ENCODE measurements around the gene UGGT1.
A peak's percentile ranks its signal among the peaks of the same experiment; 100 is the strongest.

UGGT1 gene, protein sequence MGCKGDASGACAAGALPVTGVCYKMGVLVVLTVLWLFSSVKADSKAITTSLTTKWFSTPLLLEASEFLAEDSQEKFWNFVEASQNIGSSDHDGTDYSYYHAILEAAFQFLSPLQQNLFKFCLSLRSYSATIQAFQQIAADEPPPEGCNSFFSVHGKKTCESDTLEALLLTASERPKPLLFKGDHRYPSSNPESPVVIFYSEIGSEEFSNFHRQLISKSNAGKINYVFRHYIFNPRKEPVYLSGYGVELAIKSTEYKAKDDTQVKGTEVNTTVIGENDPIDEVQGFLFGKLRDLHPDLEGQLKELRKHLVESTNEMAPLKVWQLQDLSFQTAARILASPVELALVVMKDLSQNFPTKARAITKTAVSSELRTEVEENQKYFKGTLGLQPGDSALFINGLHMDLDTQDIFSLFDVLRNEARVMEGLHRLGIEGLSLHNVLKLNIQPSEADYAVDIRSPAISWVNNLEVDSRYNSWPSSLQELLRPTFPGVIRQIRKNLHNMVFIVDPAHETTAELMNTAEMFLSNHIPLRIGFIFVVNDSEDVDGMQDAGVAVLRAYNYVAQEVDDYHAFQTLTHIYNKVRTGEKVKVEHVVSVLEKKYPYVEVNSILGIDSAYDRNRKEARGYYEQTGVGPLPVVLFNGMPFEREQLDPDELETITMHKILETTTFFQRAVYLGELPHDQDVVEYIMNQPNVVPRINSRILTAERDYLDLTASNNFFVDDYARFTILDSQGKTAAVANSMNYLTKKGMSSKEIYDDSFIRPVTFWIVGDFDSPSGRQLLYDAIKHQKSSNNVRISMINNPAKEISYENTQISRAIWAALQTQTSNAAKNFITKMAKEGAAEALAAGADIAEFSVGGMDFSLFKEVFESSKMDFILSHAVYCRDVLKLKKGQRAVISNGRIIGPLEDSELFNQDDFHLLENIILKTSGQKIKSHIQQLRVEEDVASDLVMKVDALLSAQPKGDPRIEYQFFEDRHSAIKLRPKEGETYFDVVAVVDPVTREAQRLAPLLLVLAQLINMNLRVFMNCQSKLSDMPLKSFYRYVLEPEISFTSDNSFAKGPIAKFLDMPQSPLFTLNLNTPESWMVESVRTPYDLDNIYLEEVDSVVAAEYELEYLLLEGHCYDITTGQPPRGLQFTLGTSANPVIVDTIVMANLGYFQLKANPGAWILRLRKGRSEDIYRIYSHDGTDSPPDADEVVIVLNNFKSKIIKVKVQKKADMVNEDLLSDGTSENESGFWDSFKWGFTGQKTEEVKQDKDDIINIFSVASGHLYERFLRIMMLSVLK (N-terminal part only)

DNA sequence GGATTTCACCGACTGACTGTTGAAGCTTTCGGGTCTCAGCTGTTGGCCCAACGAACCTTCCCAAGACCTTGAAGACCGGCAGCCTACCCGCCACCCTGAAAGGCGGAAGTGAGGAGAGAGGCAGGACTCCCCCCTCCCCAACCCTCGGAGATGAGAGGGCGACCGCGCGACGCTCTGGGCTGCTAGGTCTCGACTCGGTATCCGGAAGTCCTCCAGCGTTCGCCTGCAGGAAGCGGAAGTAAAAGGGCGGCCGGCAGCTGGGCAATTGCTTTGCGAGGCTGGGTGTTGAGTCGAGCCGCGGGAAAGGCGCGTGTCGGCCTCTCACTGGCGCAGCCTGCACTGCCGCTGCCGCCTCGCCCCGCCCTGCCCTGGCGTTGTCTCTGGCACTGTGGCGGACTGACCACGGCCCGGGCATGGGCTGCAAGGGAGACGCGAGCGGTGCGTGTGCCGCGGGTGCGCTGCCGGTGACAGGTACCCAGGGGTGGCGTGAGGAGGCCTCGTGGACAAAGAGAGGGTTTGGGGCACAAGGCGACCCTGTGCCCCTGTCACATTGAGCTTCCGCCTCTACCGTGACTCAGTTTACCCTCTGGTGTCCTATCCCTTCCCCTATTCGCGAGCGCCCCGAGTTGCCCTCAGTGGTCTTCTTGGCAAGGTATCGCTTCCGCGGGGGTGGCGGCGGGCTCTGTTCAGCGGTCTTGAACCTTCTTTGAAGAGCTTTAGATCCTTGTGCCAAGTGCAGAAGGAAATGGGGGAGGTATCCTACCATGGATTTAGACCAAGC, at the start of gene UGGT1:
Gene UGGT1 (plus strand): TSS at position 256 of the 781 bp plus-strand sequence. CDS start 158 bp downstream, at position 414.
- DNase-seq (ENCODE audit: low spot score), result peak; percentile 93
- peak; percentile 85 for FAIRE-seq

DNA sequence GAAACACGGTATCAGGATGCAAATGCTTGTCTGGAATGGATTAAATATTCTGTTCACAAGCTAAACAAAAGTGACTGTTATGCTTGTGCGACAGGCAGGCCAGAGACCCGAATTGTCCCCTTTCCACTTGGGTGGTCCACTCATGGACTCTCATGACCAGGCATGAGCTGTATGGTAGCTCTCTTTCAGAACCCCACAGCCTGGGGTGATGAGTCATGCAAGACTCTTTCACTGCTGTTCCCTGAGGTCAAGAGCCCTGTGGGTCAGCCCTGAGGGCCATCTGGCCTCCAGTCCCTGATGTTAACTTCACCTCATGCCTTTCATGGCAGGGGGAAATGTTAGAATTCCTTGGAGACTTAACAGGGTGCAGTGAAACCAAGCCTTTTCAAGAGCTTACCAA, 49.4 kb upstream of the UGGT1 start:
- no peak for FAIRE-seq
- no peak for DNase-seq (ENCODE audit: low spot score)

DNA sequence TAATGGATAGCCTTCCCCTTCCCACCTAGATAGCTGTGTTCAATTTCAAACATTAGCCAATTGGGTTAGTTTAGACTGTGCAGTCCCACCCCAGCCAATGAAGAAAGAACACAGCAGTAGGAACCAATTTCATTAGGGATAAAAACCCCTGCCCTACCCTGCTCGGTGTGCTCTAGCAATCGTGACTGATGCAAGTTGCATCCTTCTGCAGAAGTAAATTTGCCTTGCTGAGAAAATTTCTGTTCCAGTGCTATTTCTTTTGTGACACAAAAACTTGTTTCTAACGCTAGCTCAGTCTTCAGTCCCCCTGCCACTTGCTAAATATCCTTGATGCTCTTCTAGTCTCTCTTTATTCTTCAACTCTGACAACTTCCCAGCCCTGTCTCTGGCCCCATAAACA, 48.0 kb upstream of the UGGT1 start:
- DNase-seq (ENCODE audit: low spot score) (no peak), FAIRE-seq (no peak)

DNA sequence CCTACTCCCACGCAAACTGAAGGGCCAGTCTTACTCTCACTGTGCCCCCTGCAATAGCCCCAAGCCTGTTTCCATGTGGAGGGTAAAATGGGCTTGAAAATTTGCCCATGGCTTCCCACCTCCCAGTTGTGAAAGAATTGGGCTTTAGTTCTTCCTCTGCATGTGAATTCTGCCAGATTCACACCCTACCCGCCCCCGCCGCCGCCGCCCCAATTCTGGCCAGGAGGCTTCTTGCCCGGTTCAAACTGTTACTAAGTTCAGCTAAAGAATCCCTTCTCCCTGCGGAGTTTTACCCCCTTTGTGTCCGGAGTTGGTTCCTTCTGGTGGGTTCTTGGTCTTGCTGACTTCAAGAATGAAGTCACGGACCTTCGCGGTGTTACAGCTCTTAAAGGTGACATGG, 37.7 kb upstream of the UGGT1 start:
- DNase-seq (ENCODE audit: low spot score), result no peak
- no peak for FAIRE-seq

DNA sequence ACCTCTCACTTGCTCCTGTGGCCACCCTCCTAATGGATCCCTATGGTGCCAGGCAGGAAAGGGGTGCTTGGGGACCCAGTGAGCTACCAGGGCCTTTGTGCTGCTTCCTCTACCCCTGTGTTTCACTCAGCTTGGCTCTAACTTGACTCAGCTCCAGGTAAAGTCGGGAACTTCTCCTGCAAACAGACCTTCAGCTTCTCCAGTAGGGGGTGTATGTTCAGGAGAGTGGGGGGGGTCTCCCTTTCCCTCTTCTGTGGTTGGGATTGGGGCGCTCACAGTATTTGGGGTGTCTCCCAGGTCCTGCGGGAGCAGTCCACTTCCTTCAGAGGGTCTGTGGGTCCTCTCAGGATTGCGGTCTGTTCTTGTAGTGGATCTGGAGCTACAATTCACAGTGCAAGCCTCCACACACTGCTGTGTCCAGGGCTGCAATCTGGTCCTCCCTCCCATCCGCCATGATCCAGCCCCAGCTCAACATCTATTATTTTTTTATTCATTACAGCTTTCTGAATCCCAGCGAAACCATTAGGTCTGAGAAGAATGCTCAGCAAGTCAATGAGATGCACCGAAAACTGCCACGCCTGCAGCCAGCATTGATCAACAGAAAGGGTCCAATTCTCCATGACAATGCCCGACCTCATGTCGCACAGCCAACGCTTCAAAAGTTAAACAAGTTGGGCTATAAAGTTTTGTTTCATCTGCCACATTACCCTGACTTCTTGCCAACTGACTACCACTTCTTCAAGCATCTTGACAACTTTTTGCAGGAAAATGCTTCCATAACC, 36.7 kb upstream of the UGGT1 start:
- DNase-seq (ENCODE audit: low spot score) (no peak), FAIRE-seq (no peak)

DNA sequence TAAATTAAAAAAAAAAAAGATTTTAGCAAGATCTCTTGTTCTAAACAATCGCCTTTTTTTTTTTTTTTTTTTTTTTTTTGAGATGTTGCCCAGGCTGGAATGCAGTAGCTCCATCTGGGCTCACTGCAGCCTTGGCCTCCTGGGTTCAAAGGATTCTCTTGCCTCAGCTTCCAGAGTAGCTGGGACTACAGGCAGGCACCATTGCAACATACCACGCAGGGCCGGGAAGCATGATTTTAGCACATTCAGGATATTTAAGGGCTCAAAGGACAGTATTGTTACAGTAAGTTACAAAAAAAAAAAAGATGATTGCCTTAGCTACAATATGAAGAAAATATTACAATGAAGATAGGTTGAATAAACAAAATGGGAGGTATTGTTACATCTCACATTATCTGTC, 33.7 kb upstream of the UGGT1 start:
- FAIRE-seq, result no peak
- DNase-seq (ENCODE audit: low spot score), result no peak

DNA sequence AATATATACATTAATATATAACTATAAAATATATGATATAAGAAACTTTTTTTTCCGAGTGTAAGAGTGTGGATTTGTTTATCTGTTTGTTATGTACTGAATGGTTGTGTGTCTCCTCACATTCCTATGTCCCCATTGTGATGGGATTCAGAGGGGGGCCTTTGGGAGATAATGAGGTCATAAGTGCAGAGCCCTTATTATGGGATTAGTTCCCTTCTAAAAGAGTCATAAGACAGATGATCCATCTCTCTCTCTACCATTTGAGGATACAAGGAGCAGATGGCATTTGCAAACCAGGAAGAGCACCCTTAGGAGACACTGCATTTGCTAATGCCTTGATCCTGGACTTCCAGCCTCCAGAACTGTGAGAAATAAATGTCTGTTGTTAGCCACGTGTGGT, 32.9 kb upstream of the UGGT1 start:
- no peak for DNase-seq (ENCODE audit: low spot score)
- no peak for FAIRE-seq

DNA sequence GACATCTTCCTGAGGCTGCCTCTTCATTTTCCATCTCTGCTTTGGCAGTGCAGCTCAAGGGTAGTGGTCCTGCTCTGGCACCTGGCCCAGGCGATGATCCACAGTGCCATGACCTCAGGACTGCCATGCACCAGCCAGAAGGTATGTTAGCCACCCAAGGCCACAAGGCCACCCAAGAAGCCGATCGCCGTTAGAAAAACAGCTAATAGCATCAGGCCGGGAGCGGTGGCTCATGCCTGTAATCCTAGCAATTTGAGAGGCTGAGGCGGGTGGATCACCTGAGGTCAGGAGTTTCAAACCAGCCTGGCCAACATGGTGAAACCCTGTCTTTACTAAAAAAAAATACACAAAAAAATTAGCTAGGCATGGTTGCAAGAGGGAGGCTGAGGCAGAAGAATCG, 28.4 kb upstream of the UGGT1 start:
- DNase-seq (ENCODE audit: low spot score) (no peak), FAIRE-seq (no peak)

DNA sequence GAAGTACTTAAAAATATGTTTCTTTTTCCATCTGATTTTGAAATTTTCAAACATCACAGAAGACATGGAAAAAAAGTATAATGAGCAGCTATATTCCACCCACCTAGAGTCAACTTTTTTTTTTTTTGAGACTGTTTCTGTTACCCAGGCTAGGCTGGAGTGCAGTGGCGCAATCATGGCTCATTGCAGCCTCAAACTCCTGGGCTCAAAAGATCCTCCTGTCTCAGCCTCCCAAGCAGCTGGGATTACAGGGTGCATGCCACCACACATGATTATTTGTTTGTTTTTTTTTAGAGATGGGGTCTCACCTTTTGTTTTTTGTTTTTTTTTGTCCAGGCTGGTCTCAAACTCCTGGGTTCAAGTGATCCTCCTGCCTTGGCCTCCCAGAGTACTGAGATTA, 26.6 kb upstream of the UGGT1 start:
- FAIRE-seq, result no peak
- no peak for DNase-seq (ENCODE audit: low spot score)

DNA sequence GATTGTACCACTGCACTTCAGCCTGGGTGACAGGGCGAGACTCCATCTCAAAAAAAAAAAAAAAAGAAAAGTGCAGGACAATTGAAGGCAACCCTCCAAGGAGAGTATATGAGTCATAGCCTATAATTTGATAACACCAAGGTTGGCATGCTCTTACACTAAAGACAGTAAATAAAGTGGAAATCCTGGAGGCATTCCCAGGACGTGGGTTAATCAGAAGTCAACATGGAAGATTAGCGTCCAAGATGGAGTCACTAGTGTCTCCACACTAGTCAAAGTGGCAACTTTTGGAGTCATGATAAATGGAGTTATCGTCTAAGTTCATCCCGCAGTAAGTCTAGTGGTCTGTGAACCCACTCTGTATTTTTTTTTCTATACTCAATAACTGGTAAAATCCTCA, 21.2 kb upstream of the UGGT1 start:
- FAIRE-seq, result no peak
- peak; percentile 19 for DNase-seq (ENCODE audit: low spot score)

DNA sequence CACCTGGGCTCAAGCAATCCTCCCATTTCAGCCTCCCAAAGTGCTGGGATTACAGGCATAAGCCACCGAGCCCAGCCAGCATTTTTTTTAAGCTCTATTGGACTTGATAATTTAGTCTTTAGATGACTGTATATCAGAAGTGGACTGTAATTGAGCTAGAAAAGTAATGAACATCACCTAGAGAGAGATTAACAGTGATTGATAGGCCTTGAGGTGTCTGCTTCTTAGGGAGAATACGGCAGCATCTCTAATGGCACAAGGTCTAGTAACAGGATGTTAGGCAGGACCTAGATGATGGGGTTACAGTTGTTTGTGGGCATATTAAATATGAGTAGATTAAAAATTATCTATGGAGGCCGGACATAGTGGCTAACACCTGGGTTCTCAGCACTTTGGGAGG, 17.7 kb upstream of the UGGT1 start:
- DNase-seq (ENCODE audit: low spot score) (no peak), FAIRE-seq (no peak)

DNA sequence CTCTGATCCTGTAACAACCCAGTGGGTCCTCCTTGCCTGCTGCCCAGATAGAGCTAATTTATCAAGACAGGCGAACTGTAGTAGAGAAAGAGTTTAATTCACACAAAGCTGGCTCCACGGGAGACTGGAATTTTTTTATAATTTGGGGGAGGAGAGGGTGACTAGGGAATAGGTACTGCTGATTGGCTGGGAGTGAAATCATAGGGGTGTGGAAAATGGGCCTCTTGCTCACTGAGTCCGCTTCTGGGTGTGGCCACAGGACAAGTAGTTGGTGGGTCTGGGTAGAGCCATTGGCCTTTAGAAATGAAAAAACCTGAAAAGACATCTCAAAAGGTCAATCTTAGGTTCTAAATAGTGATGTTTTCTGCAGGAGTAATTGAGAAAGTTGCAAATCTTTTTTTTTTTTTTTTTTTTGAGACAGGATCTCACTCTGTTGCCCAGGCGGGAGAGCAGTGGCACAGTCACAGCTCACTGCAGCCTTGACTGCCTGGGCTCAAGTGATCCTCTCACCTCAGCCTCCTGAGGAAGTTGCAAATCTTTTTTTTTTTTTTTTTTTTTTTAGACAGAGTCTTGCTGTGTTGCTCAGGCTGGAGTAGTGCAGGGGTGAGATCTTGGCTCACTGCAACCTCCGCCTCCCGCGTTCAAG, 14.4 kb upstream of the UGGT1 start:
- no peak for FAIRE-seq
- no peak for DNase-seq (ENCODE audit: low spot score)

DNA sequence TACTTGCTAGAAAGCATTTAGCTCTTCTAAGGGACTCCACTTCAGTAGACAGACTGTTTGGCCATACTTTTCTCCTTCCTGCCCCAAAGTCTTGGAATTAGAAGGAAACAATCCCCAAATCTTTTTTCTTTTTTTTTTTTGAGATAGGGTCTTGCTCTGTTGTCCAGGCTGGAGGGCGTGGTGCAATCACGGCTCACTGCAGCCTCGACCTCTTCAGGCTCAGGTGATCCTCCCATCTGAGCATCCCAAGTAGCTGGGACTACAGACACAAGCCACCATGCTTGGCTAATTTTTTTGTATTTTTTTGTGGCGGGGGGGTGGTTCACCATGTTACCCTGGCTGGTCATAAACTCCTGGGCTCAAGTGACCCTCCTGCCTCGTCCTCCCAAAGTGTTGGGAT, 6.2 kb upstream of the UGGT1 start:
- no peak for FAIRE-seq

DNA sequence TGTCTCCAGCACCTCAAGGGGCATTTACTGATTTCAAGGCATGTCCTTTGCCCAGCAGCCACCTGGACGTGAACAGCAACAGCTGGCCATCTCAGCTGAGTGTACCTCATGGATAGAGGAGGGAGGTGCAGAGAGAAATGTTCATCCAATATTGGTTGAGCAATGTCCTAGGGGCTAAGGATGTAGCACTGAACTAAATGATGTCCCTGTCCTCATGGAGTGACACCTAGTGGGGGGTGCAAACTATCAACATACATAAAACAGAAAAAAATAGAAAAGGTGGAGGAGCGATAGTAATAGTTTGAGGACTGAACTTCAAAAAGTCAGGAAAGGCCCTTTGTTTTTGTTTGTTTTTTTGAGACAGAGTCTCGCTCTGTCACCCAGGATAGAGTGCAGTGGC, 4.8 kb upstream of the UGGT1 start:
- no peak for DNase-seq (ENCODE audit: low spot score)
- FAIRE-seq, result no peak

More for the DNA sequence above, 6.2 kb upstream of the UGGT1 start:
- DNase-seq (ENCODE audit: low spot score), result no peak

DNA sequence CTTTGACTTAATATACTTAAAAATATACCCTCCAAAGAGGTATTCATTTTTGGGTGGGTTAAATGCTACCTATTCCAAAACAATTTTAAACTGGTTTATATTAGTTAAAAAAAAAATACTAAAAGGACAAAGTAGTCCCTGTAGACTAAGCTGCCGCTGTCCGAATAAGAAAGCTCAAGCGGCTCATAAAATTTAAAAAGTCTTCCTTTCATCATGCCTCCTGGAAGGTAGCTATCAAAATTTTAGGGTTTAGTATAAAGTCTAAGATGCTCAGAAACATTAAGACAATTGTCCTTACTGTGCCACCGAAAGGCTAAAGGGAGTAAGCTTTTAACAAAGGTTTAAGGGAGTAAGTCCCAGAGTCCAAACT, 440 bp upstream of the UGGT1 start:
- FAIRE-seq (no peak), DNase-seq (ENCODE audit: low spot score) (no peak)

DNA sequence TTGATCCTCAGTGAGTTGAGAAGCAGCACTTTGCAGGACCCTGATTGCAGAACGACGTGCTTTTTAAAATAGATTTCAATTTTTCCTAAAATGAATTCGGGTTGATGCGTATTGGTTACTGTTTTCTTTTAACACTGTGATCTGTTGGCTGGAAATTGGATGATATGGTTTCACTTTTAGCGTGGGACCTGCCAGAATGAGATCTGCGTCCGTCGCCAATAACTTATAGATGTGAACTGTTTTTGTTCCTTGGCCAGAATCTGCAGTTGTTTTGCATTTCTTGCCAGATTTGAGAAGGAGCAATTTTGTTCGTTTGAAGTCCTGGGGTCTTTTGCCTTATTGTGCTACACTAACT, 703 bp downstream of the UGGT1 start:
- no peak for DNase-seq (ENCODE audit: low spot score)
- no peak for FAIRE-seq

DNA sequence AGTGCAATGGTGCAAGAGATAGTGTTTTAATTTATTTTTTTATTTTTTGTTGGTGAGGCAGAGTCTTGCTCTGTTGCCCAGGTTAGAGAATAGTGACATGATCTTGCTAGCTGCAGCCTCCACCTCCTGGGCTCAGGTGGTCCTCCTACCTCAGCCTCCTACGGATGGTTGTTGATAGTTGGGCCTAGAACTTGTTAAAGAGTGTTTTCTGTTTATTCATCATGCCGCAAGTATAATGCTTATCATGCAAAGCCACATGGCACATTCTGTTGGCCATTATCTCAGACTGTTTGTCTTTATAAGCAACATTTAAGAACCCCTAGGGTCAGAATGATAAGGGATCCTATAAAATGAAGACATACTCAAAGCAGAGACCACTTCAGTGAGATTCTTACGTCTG, 1.7 kb downstream of the UGGT1 start:
- no peak for FAIRE-seq
- no peak for DNase-seq (ENCODE audit: low spot score)

DNA sequence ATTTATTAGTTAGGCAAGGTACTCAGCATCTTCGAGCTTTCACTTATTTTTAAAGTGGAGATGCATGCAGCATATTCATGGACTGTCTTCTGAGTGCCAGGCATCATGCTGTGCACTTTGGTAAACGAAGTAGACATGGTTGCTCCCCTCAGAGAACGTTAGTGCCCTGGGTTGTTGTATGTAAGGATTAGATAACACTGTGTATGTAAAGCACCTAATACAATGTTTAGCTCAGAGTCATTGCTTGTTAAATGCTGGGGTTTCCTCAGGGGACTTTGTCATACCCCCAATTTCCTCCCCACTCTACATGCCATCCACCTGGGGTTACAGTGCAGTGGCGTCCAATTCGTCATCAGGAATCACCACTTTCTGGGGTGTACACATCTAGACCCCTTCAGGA, 2.8 kb downstream of the UGGT1 start:
- no peak for DNase-seq (ENCODE audit: low spot score)
- FAIRE-seq, result no peak

DNA sequence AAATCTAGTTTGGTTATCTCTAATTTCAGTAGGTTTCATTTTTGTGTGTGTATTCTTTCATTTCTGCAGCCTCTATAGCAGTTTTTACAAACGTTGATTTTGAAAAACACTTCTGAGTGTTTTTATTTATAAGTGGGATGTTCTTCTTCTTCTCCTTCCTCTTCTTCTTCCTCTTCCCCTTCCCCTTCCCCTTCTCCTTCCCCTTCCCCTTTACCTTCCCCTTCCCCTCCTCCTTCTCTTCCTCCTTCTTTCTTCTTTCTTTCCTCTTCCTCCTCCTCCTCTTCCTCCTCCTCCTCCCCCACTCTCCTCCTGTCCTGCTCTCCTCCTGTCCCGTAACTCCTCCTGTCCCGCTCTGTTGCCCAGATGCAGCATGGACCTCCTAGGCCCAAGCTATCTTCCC, 4.2 kb downstream of the UGGT1 start:
- FAIRE-seq (no peak), DNase-seq (ENCODE audit: low spot score) (no peak)

DNA sequence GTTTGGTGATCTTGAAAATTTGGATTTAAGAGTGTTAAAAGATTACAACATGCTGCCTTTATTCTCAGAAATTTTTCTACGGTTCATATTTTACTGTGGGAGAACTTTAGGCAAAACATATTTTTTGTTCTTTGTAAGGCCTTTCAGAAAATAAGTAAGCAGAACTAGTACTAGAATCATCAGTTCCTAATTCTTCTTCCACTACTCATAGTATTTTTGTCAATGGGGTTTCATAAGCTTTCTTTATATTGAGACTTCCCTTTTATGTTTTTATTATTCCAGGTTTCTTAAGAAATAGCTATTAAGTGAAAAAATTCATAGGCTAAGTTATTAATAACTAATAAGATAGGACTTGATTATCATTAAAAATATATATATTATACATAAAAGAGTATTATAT, 12.4 kb downstream of the UGGT1 start:
- DNase-seq (ENCODE audit: low spot score), result no peak
- peak; percentile 70 for FAIRE-seq

All from RCC 7860 (cell line).